Dermis microvascular lymphatic vessel endothelial cell (primary cell): Measurements from ENCODE around the gene CRTC3. TPM values are rescaled to one million over a fixed set of nuclear protein-coding genes. Genes with fewer than 3 reads are reported as not detected.
A peak's percentile ranks its signal among the peaks of the same experiment; 100 is the strongest.
"Not testable (repeated sequence)": the region's sequence is repeated elsewhere in the genome, so short reads cannot be mapped to it uniquely, and the experiment has no call there.

Source experiments
- DNase-seq, 2 donors: peaks; one replicate each; pipeline versions ENCODE4 v3.0.0 to v3.0.0-alpha.2; 2010; ENCODE audit warnings: low read depth in 2 of 2
- total RNA-seq: library from RNA; depleted of rRNA; stranded (reverse); fragments of >200 nt; gene quantifications from 2 replicates; pipeline ENCODE4 v1.2.1, GENCODE V29; 2014

CRTC3 gene
- total RNA-seq, 1 donor from 2014 or later, result 6.8 TPM

GRCh38 chr15:90647326-90647725 lies 117.6 kb downstream of the CRTC3 start:
- DNase-seq, result no peak

GRCh38 chr15:90648137-90649070 lies 118.7 kb downstream of the CRTC3 start:
- DNase-seq, result peak; percentile 80 to 84

GRCh38 chr15:90650117-90650955 lies 120.6 kb downstream of the CRTC3 start:
- DNase-seq, result peak; percentile 69 to 88

- DNase-seq, result no peak
Observed at GRCh38 chr15:90650956-90651689, 121.4 kb downstream of the CRTC3 start.

GRCh38 chr15:90654233-90655136 lies 124.8 kb downstream of the CRTC3 start:
- DNase-seq, result peak in 1 of 2 donors; percentile 55

- not testable (repeated sequence) for DNase-seq
Observed at GRCh38 chr15:90657520-90658172, 127.9 kb downstream of the CRTC3 start.

- no peak for DNase-seq
Observed at GRCh38 chr15:90659481-90659880, 129.8 kb downstream of the CRTC3 start.

GRCh38 chr15:90660195-90660998 lies 130.7 kb downstream of the CRTC3 start:
- DNase-seq, result no peak

- DNase-seq, result not testable (repeated sequence)
Observed at GRCh38 chr15:90660999-90661330, 131.2 kb downstream of the CRTC3 start.

- not testable (repeated sequence) for DNase-seq
Observed at GRCh38 chr15:90664081-90664461, 134.3 kb downstream of the CRTC3 start.

GRCh38 chr15:90664650-90665287 lies 135.0 kb downstream of the CRTC3 start:
- DNase-seq, result peak in 1 of 2 donors; percentile 32

GRCh38 chr15:90665288-90666134 lies 135.8 kb downstream of the CRTC3 start:
- DNase-seq, result peak in 1 of 2 donors; percentile 23

- DNase-seq, result no peak
Observed at GRCh38 chr15:90666135-90666909, 136.6 kb downstream of the CRTC3 start.

GRCh38 chr15:90667073-90667754 lies 137.5 kb downstream of the CRTC3 start:
- no peak for DNase-seq

GRCh38 chr15:90667755-90668345 lies 138.1 kb downstream of the CRTC3 start:
- DNase-seq, result not testable (repeated sequence)

GRCh38 chr15:90670631-90671030 lies 140.9 kb downstream of the CRTC3 start:
- DNase-seq, result not testable (repeated sequence)
